K562 (cell line): ENCODE data around the gene KIAA0825. TPM values are rescaled to one million over a fixed set of nuclear protein-coding genes. Genes with fewer than 3 reads are reported as not detected.

Source experiments
- ATAC-seq: fragments of 200-7000 bp; cut with Tn5 transposase; 3 replicates; pipeline ENCODE4 v1.9.1; 2020; ENCODE audit warnings: moderate library complexity
- BruUV-seq: library from RNA; stranded (reverse); fragments of 400-500 nt; replicated peaks from 2 replicates; lab custom pipeline; 2021; lab: Mats Ljungman, UMichigan
- CTCF ChIA-PET: fragments of 300-600 bp; formaldehyde crosslinking; extraction: SDS; loops from one replicate; lab custom pipeline; 2021; ENCODE audit warnings: low intra/inter-chr PET ratio; lab: Yijun Ruan, JAX
- POLR2A ChIA-PET: fragments of 300-600, 350-650 bp; sonication (Branson Sonifier 250); formaldehyde crosslinking; extraction: SDS; loops from one replicate; lab custom pipeline; 2021; ENCODE audit warnings: antibody characterized with exemption, inconsistent platforms; lab: Yijun Ruan, JAX
- DNase-seq, 4 experiments: peaks; one replicate each; pipeline versions ENCODE4 v3.0.0 to v3.0.0-alpha.2; 2011 to 2018; ENCODE audit warnings: low spot score in 3 of 4, mixed read lengths in 3 of 4; ENCODE audit errors: extremely low read depth in 1 of 4
- FAIRE-seq: peaks from 2 replicates; lab custom pipeline; 2011; peaks lifted over from hg19 to GRCh38; lab: Jason Lieb, UNC
- H2AFZ ChIP-seq: 2 replicates; pipeline ENCODE4 v1.6.0; 2011; ENCODE audit warnings: low read depth, low read length, control low read depth, inconsistent platforms
- H3K27ac ChIP-seq: fragments of 200-600 bp; 3 replicates; pipeline ENCODE4 v1.8.0; 2011; ENCODE audit warnings: low read depth, mild to moderate bottlenecking, control low read depth, inconsistent platforms, low read length, moderate library complexity, mixed read lengths; ENCODE audit errors: extremely low read depth
- H3K27me3 ChIP-seq, 2 experiments: fragments of 300-600 bp in 1 of 2; 2 replicates in 1 of 2; 3 replicates in 1 of 2; pipeline versions ENCODE4 v1.6.0 to v1.8.0; 2011; ENCODE audit warnings: inconsistent platforms in 2 of 2, low read length in 2 of 2, mild to moderate bottlenecking in 1 of 2, mixed read lengths in 1 of 2, moderate library complexity in 1 of 2; ENCODE audit not compliant: control insufficient read depth in 2 of 2, insufficient read depth in 2 of 2
- H3K36me3 ChIP-seq: fragments of 300-600 bp; 3 replicates; pipeline ENCODE4 v1.8.0; 2011; ENCODE audit warnings: mild to moderate bottlenecking, low read length, inconsistent platforms; ENCODE audit not compliant: control insufficient read depth, insufficient read depth
- H3K4me1 ChIP-seq, 2 experiments: fragments of 200-600 bp in 1 of 2; replicated peaks in 1 of 2; 2 replicates in 1 of 2; 3 replicates in 1 of 2; pipeline versions ENCODE4 v1.5.1 to v1.8.0; 2011; ENCODE audit warnings: inconsistent platforms in 2 of 2, low read length in 2 of 2, mild to moderate bottlenecking in 1 of 2, mixed read lengths in 1 of 2, moderate library complexity in 1 of 2; ENCODE audit not compliant: control insufficient read depth in 2 of 2, insufficient read depth in 2 of 2
- H3K4me2 ChIP-seq: 2 replicates; pipeline ENCODE4 v1.6.1; 2011; ENCODE audit warnings: low read length, control low read depth, inconsistent platforms, mixed read lengths; ENCODE audit not compliant: insufficient read depth
- H3K4me3 ChIP-seq: fragments of 200-600 bp; sonication (generic), shearing (Covaris generic); 2 replicates; pipeline ENCODE4 v1.5.1; 2016; ENCODE audit warnings: control low read depth, inconsistent platforms
- H3K79me2 ChIP-seq: fragments of 200-600 bp; 3 replicates; pipeline ENCODE4 v1.8.0; 2011; ENCODE audit warnings: low read length, inconsistent platforms; ENCODE audit not compliant: control insufficient read depth, insufficient read depth
- H3K9ac ChIP-seq, 2 experiments: 2 replicates each; pipeline versions ENCODE4 v1.6.0 to v1.6.1; 2011; ENCODE audit warnings: low read depth in 2 of 2, low read length in 2 of 2, control low read depth in 1 of 2, inconsistent platforms in 1 of 2, mild to moderate bottlenecking in 1 of 2, mixed read lengths in 1 of 2; ENCODE audit not compliant: insufficient read depth in 1 of 2
- H3K9me1 ChIP-seq: one replicate; pipeline ENCODE4 v1.6.0; 2011; ENCODE audit warnings: inconsistent platforms, mild to moderate bottlenecking, low read length, moderate library complexity; ENCODE audit not compliant: control insufficient read depth, insufficient read depth
- H3K9me3 ChIP-seq: replicated peaks from 2 replicates; pipeline ENCODE4 v1.5.1; 2011; ENCODE audit warnings: low read depth, low read length, inconsistent platforms; ENCODE audit not compliant: control insufficient read depth, insufficient read depth
- H4K20me1 ChIP-seq: replicated peaks from 2 replicates; pipeline ENCODE4 v1.6.1; 2011; ENCODE audit warnings: low read length, inconsistent platforms, mixed read lengths; ENCODE audit not compliant: control insufficient read depth, insufficient read depth
- ARID3A ChIP-seq: IDR thresholded peaks from 2 replicates; pipeline ENCODE4 v1.6.1; 2012; ENCODE audit warnings: low read depth, low read length, improper control_type of control experiment, borderline replicate concordance
- CTCFL ChIP-seq: IDR thresholded peaks from 2 replicates; pipeline ENCODE4 v1.6.1; 2011; ENCODE audit warnings: borderline replicate concordance, low read depth, mild to moderate bottlenecking, moderate library complexity, low read length; ENCODE audit not compliant: insufficient read depth, poor library complexity, severe bottlenecking
- KAT7 ChIP-seq: sonication (generic); formaldehyde crosslinking; IDR thresholded peaks from 2 replicates; pipeline ENCODE4 v1.8.0; 2022; ENCODE audit warnings: missing genetic modification reagents, mild to moderate bottlenecking, borderline replicate concordance
- MEF2D ChIP-seq: conservative IDR thresholded peaks from 2 replicates; pipeline ENCODE4 v1.6.1; 2016; ENCODE audit warnings: low read depth, missing genetic modification characterization, missing compliant biosample characterization
- PCBP1 ChIP-seq: fragments of 200-400 bp; formaldehyde crosslinking; IDR thresholded peaks from 2 replicates; pipeline ENCODE4 v1.6.1; 2018; ENCODE audit warnings: mild to moderate bottlenecking, low read depth, low read length; ENCODE audit not compliant: poor library complexity, severe bottlenecking
- RAD51 ChIP-seq: fragments of 450-650 bp; IDR thresholded peaks from 2 replicates; pipeline ENCODE4 v1.7.1; 2016; ENCODE audit warnings: low read depth, mild to moderate bottlenecking, borderline replicate concordance
- RCOR1 ChIP-seq, 2 experiments: IDR thresholded peaks; 2 replicates each; pipeline ENCODE4 v1.6.1; 2012; ENCODE audit warnings: low read depth in 2 of 2, low read length in 2 of 2, borderline replicate concordance in 1 of 2, improper control_type of control experiment in 1 of 2
- ZHX1 ChIP-seq: fragments of 150-350 bp; conservative IDR thresholded peaks from 2 replicates; pipeline ENCODE4 v1.6.1; 2014; ENCODE audit warnings: low read length
- WGBS: fragments of 100-300 bp; shearing (Covaris generic); methylation state at CpG from one replicate; pipeline ENCODE4 v1.1.6; 2016; ENCODE audit warnings: low coverage, mixed read lengths; ENCODE audit not compliant: insufficient coverage; ENCODE audit errors: missing lambda C conversion rate; 5-methylcytosine and 5-hydroxymethylcytosine counted together
- in situ Hi-C: fragments of 300-500 bp; cut with MboI; formaldehyde crosslinking; loops from 4 replicates; pipeline ENCODE4 v1.15.0; 2018; ENCODE audit warnings: inconsistent platforms, mixed read lengths
- intact Hi-C: fragments of 100-400 bp; cut with micrococcal nuclease; formaldehyde crosslinking; loops from 2 replicates; pipeline ENCODE4 v1.14.2; 2022
- polyA plus RNA-seq, 8 experiments: library from polyadenylated mRNA; depleted of rRNA in 4 of 8; stranded (reverse) in 5 of 8; unstranded in 3 of 8; fragments of >200 nt; fragmentation: Nextera tagmentation in 2 of 8; fragmentation: Illumina TruSeq in 1 of 8; extraction: Ambion mirVana in 2 of 8; extraction: Trizol in 1 of 8; gene quantifications; 2 replicates each; pipeline versions ENCODE4 v1.2.1 to v1.2.3, GENCODE V29; 2011 to 2014; ENCODE audit warnings: inconsistent platforms in 1 of 8, missing spikeins in 1 of 8
- total RNA-seq, 7 experiments: library from RNA; depleted of rRNA in 6 of 7; stranded (reverse); fragments of >200 nt in 6 of 7; fragmentation: Illumina TruSeq in 2 of 7; extraction: Trizol in 2 of 7; gene quantifications; 2 replicates each; pipeline versions ENCODE4 v1.2.1 to v1.2.3, GENCODE V29; 2011 to 2021; ENCODE audit warnings: low replicate concordance in 1 of 7

Gene KIAA0825
- total and polyA plus RNA-seq, 9 of the 15 experiments (the other 6 are each of a cell fraction or from before 2014, with no cell fraction given): 0.05 to 0.36 (median 0.16) TPM; not detected in 1

GRCh38 chr5:94310833-94311232 is 307.6 kb downstream of the KIAA0825 start (continued):
- TF ChIP-seq PCBP1 (no peak), ZHX1 (no peak), KAT7 (CRISPR knock-in tag) (no peak), CTCFL (no peak)

GRCh38 chr5:94309141-94309540 is 309.3 kb downstream of the KIAA0825 start:
- ChIA-PET CTCF (no interaction called here), POLR2A (no interaction called here)
- Histone ChIP-seq H3K27ac (no peak overlapping the region), H3K79me2 (no peaks in the 10 kb centered on the region), H3K4me3 (no peak overlapping the region), H4K20me1 (no peaks in the 10 kb centered on the region), H2AFZ (no peak overlapping the region), H3K36me3 (no peaks in the 10 kb centered on the region), H3K9me1 (no peaks in the 10 kb centered on the region), H3K9me3 (no peaks in the 10 kb centered on the region), H3K4me1 (no peaks in the 10 kb centered on the region), H3K27me3 (no peaks in the 10 kb centered on the region), H3K9ac (no peak overlapping the region), H3K4me2 (no peak overlapping the region)
- FAIRE-seq (no peak), ATAC-seq (no peak), DNase-seq (no peak)
- WGBS: 0% methylated on average over 1 of the region's 1 CpG
- in situ Hi-C loops: no loop called here
- BruUV-seq: no TSS peak
- intact Hi-C loops: no loop called here
- TF ChIP-seq MEF2D (tag) (no peak), ARID3A (no peak), RCOR1 (IDR thresholded peaks at IDR 0.05; ENCODE audit: borderline replicate concordance in 1 of 2, low read depth in 2 of 2, low read length in 2 of 2) (no peak), RAD51 (no peak)
